Measurements from ENCODE around the gene ACP7.

Gene ACP7

DNA sequence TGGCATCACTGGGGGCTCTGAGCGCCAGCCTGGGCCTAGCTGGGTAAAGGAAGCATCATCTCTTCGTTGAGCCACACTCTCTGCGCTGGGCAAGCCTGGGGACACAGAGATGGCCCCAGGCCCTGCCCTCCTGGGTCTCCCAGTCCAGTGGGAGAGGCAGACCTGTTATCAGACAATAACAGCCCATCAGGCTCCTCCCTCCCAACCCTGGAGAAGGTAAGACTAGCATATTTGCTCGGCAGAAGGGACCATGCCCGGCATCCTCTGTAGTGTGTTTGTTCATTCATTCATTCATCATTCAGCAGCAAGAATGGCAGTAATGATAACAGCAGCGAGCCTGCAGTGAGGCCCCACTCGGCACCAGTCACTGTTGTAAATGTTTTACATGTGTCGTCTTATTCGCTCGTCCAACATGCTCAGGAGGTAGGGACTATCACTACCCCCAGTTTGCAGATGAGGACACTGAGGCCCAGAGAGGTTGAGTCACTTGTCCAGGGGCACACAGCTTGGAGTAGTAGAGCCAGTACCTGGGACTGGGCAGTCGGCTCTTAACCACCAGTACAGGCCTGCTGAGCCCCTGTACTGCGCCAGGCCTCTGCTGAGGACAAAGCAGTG, 74.6 kb downstream of the ACP7 start:
- no peaks in the 10 kb centered on the region for H3K27me3 ChIP-seq (ENCODE audit: low read length)
- H3K9me3 ChIP-seq (ENCODE audit: insufficient read depth, low read length): no peaks in the 10 kb centered on the region
- H3K36me3 ChIP-seq (ENCODE audit: low read length): no peaks in the 10 kb centered on the region
- no peaks in the 10 kb centered on the region for H4K20me1 ChIP-seq (ENCODE audit: low read depth, low read length)
- no peaks in the 10 kb centered on the region for H3K79me2 ChIP-seq (ENCODE audit: insufficient read depth, low read length)
- no peaks in the 10 kb centered on the region for H3F3A ChIP-seq (ENCODE audit: insufficient read depth)
- no peak overlapping the region for H2AFZ ChIP-seq (ENCODE audit: low read depth, low read length, severe bottlenecking)
- no peak overlapping the region for H3K4me3 ChIP-seq (ENCODE audit: insufficient read depth, low read length, poor library complexity, severe bottlenecking)
- H3K9me2 ChIP-seq (replicated peaks; ENCODE audit: insufficient read depth, low read length): no peaks in the 10 kb centered on the region
- H3K27ac ChIP-seq (ENCODE audit: low read depth, low read length): no peak overlapping the region
- H3K9ac ChIP-seq (ENCODE audit: low read length): no peak overlapping the region
- H3K4me2 ChIP-seq (ENCODE audit: low read depth, low read length, poor library complexity, severe bottlenecking): no peak overlapping the region
- TF ChIP-seq, protein P1, sequence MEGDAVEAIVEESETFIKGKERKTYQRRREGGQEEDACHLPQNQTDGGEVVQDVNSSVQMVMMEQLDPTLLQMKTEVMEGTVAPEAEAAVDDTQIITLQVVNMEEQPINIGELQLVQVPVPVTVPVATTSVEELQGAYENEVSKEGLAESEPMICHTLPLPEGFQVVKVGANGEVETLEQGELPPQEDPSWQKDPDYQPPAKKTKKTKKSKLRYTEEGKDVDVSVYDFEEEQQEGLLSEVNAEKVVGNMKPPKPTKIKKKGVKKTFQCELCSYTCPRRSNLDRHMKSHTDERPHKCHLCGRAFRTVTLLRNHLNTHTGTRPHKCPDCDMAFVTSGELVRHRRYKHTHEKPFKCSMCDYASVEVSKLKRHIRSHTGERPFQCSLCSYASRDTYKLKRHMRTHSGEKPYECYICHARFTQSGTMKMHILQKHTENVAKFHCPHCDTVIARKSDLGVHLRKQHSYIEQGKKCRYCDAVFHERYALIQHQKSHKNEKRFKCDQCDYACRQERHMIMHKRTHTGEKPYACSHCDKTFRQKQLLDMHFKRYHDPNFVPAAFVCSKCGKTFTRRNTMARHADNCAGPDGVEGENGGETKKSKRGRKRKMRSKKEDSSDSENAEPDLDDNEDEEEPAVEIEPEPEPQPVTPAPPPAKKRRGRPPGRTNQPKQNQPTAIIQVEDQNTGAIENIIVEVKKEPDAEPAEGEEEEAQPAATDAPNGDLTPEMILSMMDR (IDR thresholded peaks at IDR 0.05; ENCODE audit: insufficient read depth, low read length, poor library complexity, severe bottlenecking): no peak
- no peak for TF ChIP-seq EZH2phosphoT487 (conservative IDR thresholded peaks at IDR 0.05; ENCODE audit: low read length)

DNA sequence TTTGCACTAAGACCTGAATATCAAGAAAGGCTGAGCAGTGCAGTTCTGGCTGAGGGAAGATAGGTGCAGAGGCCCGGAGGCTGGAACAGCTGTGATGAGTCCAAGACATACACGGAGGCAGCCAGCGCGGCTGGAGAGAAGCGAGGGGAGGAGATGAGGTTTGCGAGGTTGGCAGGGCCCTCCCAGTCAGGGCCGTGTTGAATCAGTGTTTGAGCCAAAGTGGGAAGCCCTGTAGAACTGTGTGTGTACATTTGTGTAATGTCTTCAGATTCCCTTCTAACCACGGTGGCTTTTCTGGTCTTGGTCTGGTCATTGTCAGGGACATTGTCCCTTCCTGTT, 76.3 kb downstream of the ACP7 start:
- H3K9me3 ChIP-seq (ENCODE audit: insufficient read depth, low read length): no peaks in the 10 kb centered on the region
- H4K20me1 ChIP-seq (ENCODE audit: low read depth, low read length): no peaks in the 10 kb centered on the region
- H3K4me2 ChIP-seq (ENCODE audit: low read depth, low read length, poor library complexity, severe bottlenecking): no peak overlapping the region
- H3K27me3 ChIP-seq (ENCODE audit: low read length): no peaks in the 10 kb centered on the region
- no peak overlapping the region for H2AFZ ChIP-seq (ENCODE audit: low read depth, low read length, severe bottlenecking)
- no peaks in the 10 kb centered on the region for H3F3A ChIP-seq (ENCODE audit: insufficient read depth)
- no peak overlapping the region for H3K9ac ChIP-seq (ENCODE audit: low read length)
- no peaks in the 10 kb centered on the region for H3K36me3 ChIP-seq (ENCODE audit: low read length)
- no peaks in the 10 kb centered on the region for H3K79me2 ChIP-seq (ENCODE audit: insufficient read depth, low read length)
- TF ChIP-seq, protein P1 (IDR thresholded peaks at IDR 0.05; ENCODE audit: insufficient read depth, low read length, poor library complexity, severe bottlenecking): no peak
- no peak for TF ChIP-seq EZH2phosphoT487 (conservative IDR thresholded peaks at IDR 0.05; ENCODE audit: low read length)
- H3K4me3 ChIP-seq (ENCODE audit: insufficient read depth, low read length, poor library complexity, severe bottlenecking): no peak overlapping the region
- H3K9me2 ChIP-seq (replicated peaks; ENCODE audit: insufficient read depth, low read length): no peaks in the 10 kb centered on the region
- no peak overlapping the region for H3K27ac ChIP-seq (ENCODE audit: low read depth, low read length)
